IMR-90 (cell line): ENCODE results near the gene TTLL12. TPM values are rescaled to one million over a fixed set of nuclear protein-coding genes. Genes with fewer than 3 reads are reported as not detected.

Experiments used
- ATAC-seq: fragments of 200-7000 bp; cut with Tn5 transposase; 2 replicates; pipeline ENCODE4 v1.9.1; 2020; ENCODE audit warnings: low read depth, mild to moderate bottlenecking, moderate library complexity
- BruUV-seq: library from RNA; stranded (reverse); fragments of 400-500 nt; replicated peaks from 2 replicates; lab custom pipeline; 2021; lab: Mats Ljungman, UMichigan
- CTCF ChIA-PET: fragments of 300-600 bp; formaldehyde crosslinking; extraction: SDS; loops from one replicate; lab custom pipeline; 2021; ENCODE audit warnings: antibody characterized with exemption; lab: Yijun Ruan, JAX
- POLR2A ChIA-PET: fragments of 300-600 bp; sonication (Branson Sonifier 250); formaldehyde crosslinking; loops from one replicate; lab custom pipeline; 2022; ENCODE audit warnings: antibody characterized with exemption; ENCODE audit not compliant: unreplicated experiment; lab: Charles Lee
- DNase-seq: peaks from one replicate; pipeline ENCODE4 v3.0.0; 2013
- H2AFZ ChIP-seq: replicated peaks from 2 replicates; pipeline ENCODE3; 2013; ENCODE audit warnings: low read length, mild to moderate bottlenecking; ENCODE audit not compliant: poor library complexity
- H2AK5ac ChIP-seq: 2 replicates; pipeline ENCODE4 v1.6.1; 2013; ENCODE audit warnings: low read depth, low read length, inconsistent platforms
- H2AK9ac ChIP-seq: replicated peaks from 2 replicates; pipeline ENCODE3; 2013; ENCODE audit warnings: mild to moderate bottlenecking, low read depth, low read length, moderate library complexity; ENCODE audit not compliant: poor library complexity
- H2BK120ac ChIP-seq: 2 replicates; pipeline ENCODE4 v1.6.1; 2013; ENCODE audit warnings: low read depth, low read length, inconsistent platforms
- H2BK15ac ChIP-seq: 3 replicates; pipeline ENCODE4 v1.6.1; 2013; ENCODE audit warnings: low read depth, low read length, inconsistent platforms
- H2BK20ac ChIP-seq: 2 replicates; pipeline ENCODE4 v1.6.1; 2013; ENCODE audit warnings: low read depth, mild to moderate bottlenecking, inconsistent platforms, low read length, moderate library complexity
- H2BK5ac ChIP-seq: 2 replicates; pipeline ENCODE4 v1.6.1; 2013; ENCODE audit warnings: mild to moderate bottlenecking, low read depth, low read length, inconsistent platforms; ENCODE audit not compliant: poor library complexity, severe bottlenecking
- H3K14ac ChIP-seq: replicated peaks from 2 replicates; pipeline ENCODE4 v1.6.1; 2013; ENCODE audit warnings: low read depth, low read length, inconsistent platforms
- H3K18ac ChIP-seq: 2 replicates; pipeline ENCODE4 v1.6.1; 2013; ENCODE audit warnings: low read depth, low read length, control low read depth
- H3K23ac ChIP-seq: 2 replicates; pipeline ENCODE4 v1.6.1; 2013; ENCODE audit warnings: low read depth, low read length, inconsistent platforms
- H3K27ac ChIP-seq: 2 replicates; pipeline ENCODE4 v1.5.1; 2013; ENCODE audit warnings: mild to moderate bottlenecking, control low read depth, low read length; ENCODE audit not compliant: insufficient read depth
- H3K27me3 ChIP-seq: 2 replicates; pipeline ENCODE4 v1.6.1; 2013; ENCODE audit warnings: low read length; ENCODE audit not compliant: control insufficient read depth, insufficient read depth
- H3K36me3 ChIP-seq: 2 replicates; pipeline ENCODE4 v1.6.1; 2013; ENCODE audit warnings: low read length, mixed read lengths; ENCODE audit not compliant: control insufficient read depth, insufficient read depth
- H3K4ac ChIP-seq: 2 replicates; pipeline ENCODE4 v1.6.1; 2013; ENCODE audit warnings: low read depth, low read length, inconsistent platforms
- H3K4me1 ChIP-seq: 2 replicates; pipeline ENCODE4 v1.6.1; 2013; ENCODE audit warnings: low read length, mixed read lengths; ENCODE audit not compliant: control insufficient read depth, insufficient read depth
- H3K4me2 ChIP-seq: 2 replicates; pipeline ENCODE4 v1.6.1; 2013; ENCODE audit warnings: low read depth, mild to moderate bottlenecking, control low read depth, low read length, moderate library complexity
- H3K4me3 ChIP-seq: 2 replicates; pipeline ENCODE4 v1.5.1; 2013; ENCODE audit warnings: low read depth, mild to moderate bottlenecking, control low read depth, low read length, moderate library complexity; ENCODE audit not compliant: insufficient read depth
- H3K56ac ChIP-seq: 2 replicates; pipeline ENCODE4 v1.6.1; 2013; ENCODE audit warnings: low read length, inconsistent platforms; ENCODE audit not compliant: insufficient read depth; ENCODE audit errors: extremely low read depth
- H3K79me1 ChIP-seq, 2 experiments: 2 replicates each; pipeline ENCODE4 v1.6.1; 2013; ENCODE audit warnings: low read length in 2 of 2, inconsistent platforms in 1 of 2, low read depth in 1 of 2
- H3K9ac ChIP-seq: 2 replicates; pipeline ENCODE4 v1.6.1; 2013; ENCODE audit warnings: low read depth, low read length, control low read depth
- H3K9me1 ChIP-seq: 2 replicates; pipeline ENCODE4 v1.6.1; 2013; ENCODE audit warnings: low read length, inconsistent platforms; ENCODE audit not compliant: insufficient read depth
- H3K9me3 ChIP-seq: 2 replicates; pipeline ENCODE4 v1.6.1; 2013; ENCODE audit warnings: low read length; ENCODE audit not compliant: control insufficient read depth, insufficient read depth
- H4K20me1 ChIP-seq: 2 replicates; pipeline ENCODE4 v1.6.1; 2013; ENCODE audit warnings: low read length, inconsistent platforms; ENCODE audit not compliant: insufficient read depth
- H4K5ac ChIP-seq: 2 replicates; pipeline ENCODE4 v1.6.1; 2013; ENCODE audit warnings: mild to moderate bottlenecking, low read depth, low read length, control low read depth
- H4K8ac ChIP-seq, 2 experiments: 2 replicates each; pipeline ENCODE4 v1.6.1; 2013; ENCODE audit warnings: low read depth in 2 of 2, low read length in 2 of 2, control low read depth in 1 of 2, inconsistent platforms in 1 of 2
- H4K91ac ChIP-seq: 2 replicates; pipeline ENCODE4 v1.6.1; 2013; ENCODE audit warnings: low read depth, low read length, inconsistent platforms; ENCODE audit not compliant: insufficient read depth
- BHLHE40 ChIP-seq: fragments of 150-350 bp; IDR thresholded peaks from 2 replicates; pipeline ENCODE4 v1.6.1; 2016; ENCODE audit warnings: mild to moderate bottlenecking, low read depth, low read length
- CEBPB ChIP-seq: IDR thresholded peaks from 2 replicates; pipeline ENCODE4 v1.6.1; 2012; ENCODE audit warnings: low read depth, low read length, improper control_type of control experiment
- CTCF ChIP-seq: conservative IDR thresholded peaks from 2 replicates; pipeline ENCODE4 v1.5.1; 2012; ENCODE audit warnings: mild to moderate bottlenecking, low read depth, low read length, improper control_type of control experiment
- MAFK ChIP-seq: IDR thresholded peaks from 2 replicates; pipeline ENCODE4 v1.6.1; 2012; ENCODE audit warnings: low read depth, low read length, improper control_type of control experiment
- MAZ ChIP-seq: IDR thresholded peaks from 2 replicates; pipeline ENCODE4 v1.6.1; 2012; ENCODE audit warnings: low read depth, mild to moderate bottlenecking, low read length, improper control_type of control experiment, moderate library complexity, borderline replicate concordance
- NFE2L2 ChIP-seq: fragments of 150-350 bp; IDR thresholded peaks from 2 replicates; pipeline ENCODE4 v1.6.1; 2016; ENCODE audit warnings: low read depth, mild to moderate bottlenecking, low read length
- RAD21 ChIP-seq: IDR thresholded peaks from 2 replicates; pipeline ENCODE4 v1.6.1; 2012; ENCODE audit warnings: low read length, improper control_type of control experiment
- RCOR1 ChIP-seq: IDR thresholded peaks from 2 replicates; pipeline ENCODE4 v1.6.1; 2012; ENCODE audit warnings: mild to moderate bottlenecking, low read length, improper control_type of control experiment; ENCODE audit not compliant: insufficient replicate concordance
- RFX5 ChIP-seq: IDR thresholded peaks from 2 replicates; pipeline ENCODE4 v1.8.0; 2012; ENCODE audit warnings: low read depth, mild to moderate bottlenecking, low read length, moderate library complexity
- SMC3 ChIP-seq: fragments of 150-350 bp; IDR thresholded peaks from 2 replicates; pipeline ENCODE4 v1.6.1; 2016; ENCODE audit warnings: low read depth, mild to moderate bottlenecking, antibody characterized with exemption, low read length, moderate library complexity
- WGBS, 2 experiments: methylation state at CpG; one replicate each; pipeline versions ENCODE4 v1.1.5 to v1.1.7; 2013; ENCODE audit warnings: missing lambda C conversion rate in 2 of 2; ENCODE audit not compliant: insufficient read length in 1 of 2; ENCODE audit errors: extremely low coverage in 2 of 2; 5-methylcytosine and 5-hydroxymethylcytosine counted together
- dilution Hi-C: fragments of 300-500 bp; cut with HindIII; formaldehyde crosslinking; loops from one replicate; pipeline ENCODE4 v1.14.3; 2018; ENCODE audit warnings: low sequenced_read_pairs; ENCODE audit not compliant: unreplicated experiment
- in situ Hi-C: fragments of 300-500 bp; cut with MboI; formaldehyde crosslinking; loops from 3 replicates; pipeline ENCODE4 v1.14.3; 2019; ENCODE audit warnings: low sequenced_read_pairs, inconsistent platforms, mixed read lengths
- intact Hi-C: fragments of 100-400 bp; cut with micrococcal nuclease; formaldehyde crosslinking; loops from 2 replicates; pipeline ENCODE4 v1.10.0; 2022
- polyA plus RNA-seq, 3 experiments: library from polyadenylated mRNA; depleted of rRNA; stranded (reverse); fragments of >200 nt; gene quantifications; 2 replicates each; pipeline ENCODE4 v1.2.3, GENCODE V29; 2012; ENCODE audit warnings: low replicate concordance in 1 of 3
- total RNA-seq: library from RNA; depleted of rRNA; stranded (reverse); fragments of >200 nt; gene quantifications from 2 replicates; pipeline ENCODE4 v1.2.3, GENCODE V29; 2012
- TF ChIP-seq, protein P1 (sequence below): fragments of 150-350 bp; IDR thresholded peaks from 2 replicates; pipeline ENCODE4 v1.6.1; 2016; ENCODE audit warnings: low read depth, mild to moderate bottlenecking, low read length, moderate library complexity, borderline replicate concordance

The TTLL12 gene
- total and polyA plus RNA-seq, 2 of the 4 experiments (the other 2 are of a cell fraction): 20.9 to 30.1 TPM

- no peak for TF ChIP-seq CTCF
- no peak for TF ChIP-seq BHLHE40
Measured at GRCh38 chr22:43142880-43143562, 43.9 kb downstream of the TTLL12 start, which contains the start of gene MCAT (continued).

DNA sequence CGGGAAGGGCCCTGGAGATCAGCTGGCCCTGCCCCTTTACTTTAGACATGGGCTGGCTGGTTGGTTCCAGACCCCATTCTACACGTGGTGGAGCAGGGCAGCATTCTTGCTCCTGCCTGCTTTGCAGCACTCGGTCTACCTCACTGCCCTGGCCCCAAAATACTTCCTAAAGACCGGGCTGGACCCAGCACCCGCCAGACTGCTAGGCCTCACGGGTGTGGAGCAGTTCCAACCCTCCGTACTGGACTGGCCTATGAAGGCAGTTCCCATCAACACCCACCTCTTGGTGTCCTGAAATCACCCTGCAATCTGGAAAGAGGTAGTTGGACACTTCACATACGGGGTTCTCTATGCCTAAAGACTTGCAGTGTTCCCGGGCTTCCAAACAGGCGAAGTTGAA lies 50.1 kb downstream of the TTLL12 start:
- no peak overlapping the region for H3K4me3 ChIP-seq
- H2AK9ac ChIP-seq: no peak overlapping the region
- ATAC-seq: no peak
- no peak overlapping the region for H3K9ac ChIP-seq
- H3K79me1 ChIP-seq: peaks cover 9 to 15% of the 10 kb centered on the region in 2 experiments; a peak in 3 of 4 replicates
- H3K4me2 ChIP-seq: no peak overlapping the region
- intact Hi-C loops: no loop called here
- H3K4ac ChIP-seq: no peak overlapping the region
- WGBS, 2 experiments: 85% methylated on average over 5 of the region's 10 CpGs; no CpG with 5 or more reads in 1 of the 2 experiments
- H3K36me3 ChIP-seq: peaks cover 43% of the 10 kb centered on the region
- H3K23ac ChIP-seq: no peak overlapping the region
- BruUV-seq: no TSS peak
- no peak overlapping the region for H2BK15ac ChIP-seq
- H2AFZ ChIP-seq: no peak overlapping the region
- no peaks in the 10 kb centered on the region; the same call in 1 of the 2 replicates for H4K20me1 ChIP-seq
- no peak overlapping the region for H3K56ac ChIP-seq
- no peak overlapping the region for H4K5ac ChIP-seq
- H3K9me3 ChIP-seq: no peaks in the 10 kb centered on the region
- ChIA-PET CTCF (no interaction called here), POLR2A (no interaction called here)
- no peaks in the 10 kb centered on the region for H3K9me1 ChIP-seq
- H3K27ac ChIP-seq: no peak overlapping the region
- no peak overlapping the region for H2BK5ac ChIP-seq
- in situ Hi-C loops: no loop called here
- no peak overlapping the region for H2AK5ac ChIP-seq
- no peak overlapping the region for H4K8ac ChIP-seq
- H4K91ac ChIP-seq: no peak overlapping the region
- no peak overlapping the region for H2BK120ac ChIP-seq
- dilution Hi-C loops: no loop called here
- no peak for DNase-seq
- no peaks in the 10 kb centered on the region for H3K27me3 ChIP-seq
- H3K4me1 ChIP-seq: no peaks in the 10 kb centered on the region
- H2BK20ac ChIP-seq: no peak overlapping the region
- no peak overlapping the region for H3K14ac ChIP-seq
- H3K18ac ChIP-seq: no peak overlapping the region
- TF ChIP-seq MAFK (no peak), SMC3 (no peak), RCOR1 (no peak), CEBPB (no peak), CTCF (no peak), MAZ (no peak), RFX5 (no peak), NFE2L2 (no peak), BHLHE40 (no peak), RAD21 (no peak)
- TF ChIP-seq, protein P1, sequence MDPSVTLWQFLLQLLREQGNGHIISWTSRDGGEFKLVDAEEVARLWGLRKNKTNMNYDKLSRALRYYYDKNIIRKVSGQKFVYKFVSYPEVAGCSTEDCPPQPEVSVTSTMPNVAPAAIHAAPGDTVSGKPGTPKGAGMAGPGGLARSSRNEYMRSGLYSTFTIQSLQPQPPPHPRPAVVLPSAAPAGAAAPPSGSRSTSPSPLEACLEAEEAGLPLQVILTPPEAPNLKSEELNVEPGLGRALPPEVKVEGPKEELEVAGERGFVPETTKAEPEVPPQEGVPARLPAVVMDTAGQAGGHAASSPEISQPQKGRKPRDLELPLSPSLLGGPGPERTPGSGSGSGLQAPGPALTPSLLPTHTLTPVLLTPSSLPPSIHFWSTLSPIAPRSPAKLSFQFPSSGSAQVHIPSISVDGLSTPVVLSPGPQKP: no peak
